ENCODE data around the gene FTH1.

- no peak for TF ChIP-seq CTCF (IDR thresholded peaks at IDR 0.05; ENCODE audit: low read depth, low read length, poor library complexity, severe bottlenecking)
- no peak for TF ChIP-seq EZH2phosphoT487 (IDR thresholded peaks at IDR 0.05; ENCODE audit: borderline replicate concordance, low read length)
These were observed 43.4 kb downstream of the FTH1 start for GRCh38 chr11:61924064-61924455.

Data from DOHH2 (cell line).